Ovary (tissue), 3 donors: ENCODE measurements around the gene PRR18.

Source experiments
- POLR2A ChIP-seq: fragments of 450-650 bp; IDR thresholded peaks from one replicate; pipeline ENCODE4 v1.6.1; 2017; ENCODE audit warnings: antibody characterized with exemption, mild to moderate bottlenecking, moderate library complexity
- TF ChIP-seq, protein P1 (sequence below), 3 donors: fragments of 450-650 bp in 2 of 3; fragments of 200-600 bp in 1 of 3; IDR thresholded peaks; one replicate each; pipeline versions ENCODE4 v1.5.1 to v1.8.0; 2016 to 2022; ENCODE audit warnings: antibody characterized with exemption in 3 of 3, mild to moderate bottlenecking in 1 of 3
- donor health status: DM: no; HTN: no; CAD: no.

DNA sequence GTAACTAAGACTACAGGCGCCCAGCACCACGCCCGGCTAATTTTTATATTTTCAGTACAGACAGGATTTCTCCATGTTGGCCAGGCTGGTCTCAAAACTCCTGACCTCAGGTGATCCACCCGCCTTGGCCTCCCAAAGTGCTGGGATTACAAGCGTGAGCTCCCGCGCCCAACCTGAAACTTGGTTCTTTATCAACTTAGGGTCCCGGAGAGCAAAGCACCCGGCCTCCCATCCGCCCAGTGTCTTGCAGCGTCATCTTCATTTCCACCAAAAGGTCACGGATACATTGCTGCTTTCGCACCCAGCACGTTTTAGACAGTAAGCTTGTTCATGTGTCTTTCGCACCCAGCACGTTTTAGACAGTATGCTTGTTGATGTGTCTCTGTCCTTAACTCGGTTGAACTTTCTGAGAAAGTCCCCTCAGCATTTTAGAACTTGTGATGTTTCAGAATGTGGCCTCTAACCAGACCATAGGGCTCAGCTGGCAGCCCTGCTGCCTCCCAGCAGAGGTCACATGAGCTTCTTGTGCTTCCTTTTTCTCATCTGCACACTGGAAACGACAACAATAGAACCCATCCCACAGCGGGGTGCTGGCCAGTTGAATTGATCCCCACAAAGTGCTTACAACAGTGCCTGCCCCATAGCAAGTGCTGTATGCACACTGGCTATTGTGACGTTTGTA lies 48.8 kb downstream of the PRR18 start:
- no peak for TF ChIP-seq POLR2A
- TF ChIP-seq, protein P1, sequence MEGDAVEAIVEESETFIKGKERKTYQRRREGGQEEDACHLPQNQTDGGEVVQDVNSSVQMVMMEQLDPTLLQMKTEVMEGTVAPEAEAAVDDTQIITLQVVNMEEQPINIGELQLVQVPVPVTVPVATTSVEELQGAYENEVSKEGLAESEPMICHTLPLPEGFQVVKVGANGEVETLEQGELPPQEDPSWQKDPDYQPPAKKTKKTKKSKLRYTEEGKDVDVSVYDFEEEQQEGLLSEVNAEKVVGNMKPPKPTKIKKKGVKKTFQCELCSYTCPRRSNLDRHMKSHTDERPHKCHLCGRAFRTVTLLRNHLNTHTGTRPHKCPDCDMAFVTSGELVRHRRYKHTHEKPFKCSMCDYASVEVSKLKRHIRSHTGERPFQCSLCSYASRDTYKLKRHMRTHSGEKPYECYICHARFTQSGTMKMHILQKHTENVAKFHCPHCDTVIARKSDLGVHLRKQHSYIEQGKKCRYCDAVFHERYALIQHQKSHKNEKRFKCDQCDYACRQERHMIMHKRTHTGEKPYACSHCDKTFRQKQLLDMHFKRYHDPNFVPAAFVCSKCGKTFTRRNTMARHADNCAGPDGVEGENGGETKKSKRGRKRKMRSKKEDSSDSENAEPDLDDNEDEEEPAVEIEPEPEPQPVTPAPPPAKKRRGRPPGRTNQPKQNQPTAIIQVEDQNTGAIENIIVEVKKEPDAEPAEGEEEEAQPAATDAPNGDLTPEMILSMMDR (IDR thresholded peaks at IDR 0.05) = no peak
